ENCODE measurements around the gene LRTM1.

Gene LRTM1

GRCh38 chr3:54928046-54928770 lies at the start of gene LRTM1:
Gene LRTM1, minus strand, starts transcription at chr3:54928059. Its CDS starts 148 bp downstream, at chr3:54927911.
- in situ Hi-C loops (cut with MboI; ENCODE audit: low pct_unique_long_range_greater_than_20kb, low sequenced_read_pairs, unreplicated experiment), result no loop called here
- no peak for TF ChIP-seq CTCF (IDR thresholded peaks at IDR 0.05; ENCODE audit: extremely low read depth, insufficient read depth, missing control alignments)
- DNase-seq (ENCODE audit: low spot score), result no peak

GRCh38 chr3:54977439-54977838 lies 49.6 kb upstream of the LRTM1 start:
- TF ChIP-seq CTCF (IDR thresholded peaks at IDR 0.05; ENCODE audit: extremely low read depth, insufficient read depth, missing control alignments), result no peak
- in situ Hi-C loops (cut with MboI; ENCODE audit: low pct_unique_long_range_greater_than_20kb, low sequenced_read_pairs, unreplicated experiment), result no loop called here

GRCh38 chr3:54970895-54971294 lies 43.0 kb upstream of the LRTM1 start:
- no peak for TF ChIP-seq CTCF (IDR thresholded peaks at IDR 0.05; ENCODE audit: extremely low read depth, insufficient read depth, missing control alignments)
- in situ Hi-C loops (cut with MboI; ENCODE audit: low pct_unique_long_range_greater_than_20kb, low sequenced_read_pairs, unreplicated experiment), result no loop called here
- no peak for DNase-seq (ENCODE audit: low spot score)

More at GRCh38 chr3:54977439-54977838, 49.6 kb upstream of the LRTM1 start:
- DNase-seq (ENCODE audit: low spot score), result no peak

- no peak for DNase-seq (ENCODE audit: low spot score)
- in situ Hi-C loops (cut with MboI; ENCODE audit: low pct_unique_long_range_greater_than_20kb, low sequenced_read_pairs, unreplicated experiment), result no loop called here
- no peak for TF ChIP-seq CTCF (IDR thresholded peaks at IDR 0.05; ENCODE audit: extremely low read depth, insufficient read depth, missing control alignments)
Measured at GRCh38 chr3:54969652-54970051, 41.8 kb upstream of the LRTM1 start.

GRCh38 chr3:54968546-54969172 lies 40.8 kb upstream of the LRTM1 start:
- in situ Hi-C loops (cut with MboI; ENCODE audit: low pct_unique_long_range_greater_than_20kb, low sequenced_read_pairs, unreplicated experiment), result no loop called here
- TF ChIP-seq CTCF (IDR thresholded peaks at IDR 0.05; ENCODE audit: extremely low read depth, insufficient read depth, missing control alignments), result no peak
- no peak for DNase-seq (ENCODE audit: low spot score)

GRCh38 chr3:54967731-54968161 lies 39.9 kb upstream of the LRTM1 start:
- no peak for DNase-seq (ENCODE audit: low spot score)
- no peak for TF ChIP-seq CTCF (IDR thresholded peaks at IDR 0.05; ENCODE audit: extremely low read depth, insufficient read depth, missing control alignments)
- in situ Hi-C loops (cut with MboI; ENCODE audit: low pct_unique_long_range_greater_than_20kb, low sequenced_read_pairs, unreplicated experiment), result no loop called here
